GM21786 (cell line): ENCODE measurements around the gene SSH3.
"Not testable (repeated sequence)": the region's sequence is repeated elsewhere in the genome, so short reads cannot be mapped to it uniquely, and the experiment has no call there.

Experiments
- ATAC-seq: cut with Tn5 transposase; IDR thresholded peaks from one replicate; pipeline ENCODE4 v1.9.1; 2021; ENCODE audit not compliant: unreplicated experiment

SSH3 gene, protein sequence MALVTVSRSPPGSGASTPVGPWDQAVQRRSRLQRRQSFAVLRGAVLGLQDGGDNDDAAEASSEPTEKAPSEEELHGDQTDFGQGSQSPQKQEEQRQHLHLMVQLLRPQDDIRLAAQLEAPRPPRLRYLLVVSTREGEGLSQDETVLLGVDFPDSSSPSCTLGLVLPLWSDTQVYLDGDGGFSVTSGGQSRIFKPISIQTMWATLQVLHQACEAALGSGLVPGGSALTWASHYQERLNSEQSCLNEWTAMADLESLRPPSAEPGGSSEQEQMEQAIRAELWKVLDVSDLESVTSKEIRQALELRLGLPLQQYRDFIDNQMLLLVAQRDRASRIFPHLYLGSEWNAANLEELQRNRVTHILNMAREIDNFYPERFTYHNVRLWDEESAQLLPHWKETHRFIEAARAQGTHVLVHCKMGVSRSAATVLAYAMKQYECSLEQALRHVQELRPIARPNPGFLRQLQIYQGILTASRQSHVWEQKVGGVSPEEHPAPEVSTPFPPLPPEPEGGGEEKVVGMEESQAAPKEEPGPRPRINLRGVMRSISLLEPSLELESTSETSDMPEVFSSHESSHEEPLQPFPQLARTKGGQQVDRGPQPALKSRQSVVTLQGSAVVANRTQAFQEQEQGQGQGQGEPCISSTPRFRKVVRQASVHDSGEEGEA

DNA sequence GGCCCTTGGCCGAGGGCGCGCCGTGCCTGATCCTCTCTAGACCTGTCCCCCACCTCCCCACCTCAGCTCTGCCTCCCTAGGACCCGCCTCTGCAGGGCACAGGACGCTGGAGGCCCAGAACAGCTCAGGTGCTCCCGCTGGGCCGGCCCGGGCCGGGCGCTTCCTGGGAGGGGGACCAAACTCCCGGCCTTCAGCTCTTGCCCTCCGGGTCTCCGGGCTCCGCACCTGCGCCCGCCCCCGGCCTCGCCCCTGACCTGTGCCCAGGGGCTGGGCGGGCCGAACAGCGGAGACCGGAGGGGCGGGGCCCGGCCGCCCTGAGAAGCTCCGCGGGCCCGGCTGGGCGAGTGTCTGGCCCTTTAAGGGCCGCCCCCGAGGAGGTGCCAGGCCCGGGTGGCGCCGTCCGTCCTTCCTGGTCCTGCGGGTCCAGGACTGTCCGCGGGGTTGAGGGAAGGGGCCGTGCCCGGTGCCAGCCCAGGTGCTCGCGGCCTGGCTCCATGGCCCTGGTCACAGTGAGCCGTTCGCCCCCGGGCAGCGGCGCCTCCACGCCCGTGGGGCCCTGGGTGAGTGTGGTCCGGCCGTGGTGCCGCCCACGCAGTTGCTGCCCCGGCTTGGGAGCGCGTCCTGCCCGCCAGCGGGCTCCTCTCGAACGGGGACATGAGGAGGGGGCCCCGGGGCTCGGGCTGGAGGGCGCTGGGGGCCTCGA is at the start of gene SSH3:
Gene SSH3, plus strand, starts transcription at position 399 of the 703 bp plus-strand sequence. Its CDS starts 96 bp downstream, at position 495.
- no peak for ATAC-seq

- ATAC-seq, result no peak
Measured at GRCh38 chr11:67253872-67254624, 49.3 kb upstream of the SSH3 start.

GRCh38 chr11:67254798-67255197 is 48.5 kb upstream of the SSH3 start:
- no peak for ATAC-seq

GRCh38 chr11:67255353-67255752 is 48.0 kb upstream of the SSH3 start:
- no peak for ATAC-seq

DNA sequence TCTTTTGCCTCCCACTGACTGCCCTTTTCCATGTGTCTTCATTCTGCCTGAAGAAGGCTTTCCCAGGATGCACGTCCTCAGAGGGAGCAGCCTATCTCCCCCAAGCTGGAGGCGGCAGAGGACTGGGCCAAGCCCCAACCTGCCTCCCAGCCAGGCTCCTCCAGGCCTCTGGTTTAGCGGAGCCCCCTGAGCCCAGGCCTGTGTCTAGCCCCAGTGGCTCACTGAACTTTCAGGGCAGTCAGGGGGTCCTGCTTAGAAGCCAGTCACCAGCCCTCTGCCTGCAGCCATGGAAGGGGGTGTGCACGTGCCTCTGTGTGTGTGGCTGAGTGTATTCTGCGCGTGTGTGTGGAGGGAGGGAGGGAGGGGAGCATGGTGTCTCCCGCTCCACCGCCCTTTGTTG is 47.5 kb upstream of the SSH3 start:
- no peak for ATAC-seq

DNA sequence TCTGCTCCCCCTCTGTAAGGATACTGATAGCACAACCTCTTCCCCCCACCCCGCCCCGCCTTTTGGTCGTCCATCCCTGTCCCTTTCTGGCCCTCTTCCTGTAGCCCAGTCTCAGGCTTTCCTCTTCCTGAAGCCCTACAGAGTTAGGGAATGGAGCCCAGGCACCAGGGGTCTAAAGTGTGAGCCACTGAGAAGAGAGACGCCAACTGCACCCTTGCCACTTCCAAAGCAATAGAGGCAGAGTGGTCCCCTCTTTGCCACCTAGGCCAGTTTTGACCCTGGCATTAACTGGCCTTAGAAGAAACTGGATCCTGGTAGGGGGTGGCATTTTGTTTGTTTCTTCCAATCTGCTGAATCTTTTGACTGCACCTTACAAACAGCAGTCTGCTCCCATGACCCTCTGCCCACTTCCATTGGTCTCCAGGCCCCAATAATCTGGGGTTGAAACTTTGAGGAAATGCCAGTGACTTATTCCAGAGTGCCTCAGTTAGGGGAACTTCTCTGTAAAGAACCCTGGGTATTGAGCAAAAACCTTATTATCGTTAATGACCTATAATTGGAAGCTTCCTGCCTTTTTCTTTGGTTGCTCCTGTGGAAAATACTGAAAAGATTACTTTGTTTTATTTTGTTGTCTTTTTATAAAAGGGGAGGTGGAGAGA is 46.7 kb upstream of the SSH3 start:
- no peak for ATAC-seq

- no peak for ATAC-seq
Measured at GRCh38 chr11:67260406-67260805, 42.9 kb upstream of the SSH3 start.

GRCh38 chr11:67260885-67261639 is 42.3 kb upstream of the SSH3 start:
- not testable (repeated sequence) for ATAC-seq

GRCh38 chr11:67261640-67261945 is 41.7 kb upstream of the SSH3 start:
- no peak for ATAC-seq

GRCh38 chr11:67261946-67262681 is 41.2 kb upstream of the SSH3 start:
- no peak for ATAC-seq

- ATAC-seq, result peak; percentile 39
Measured at GRCh38 chr11:67262731-67263675, 40.3 kb upstream of the SSH3 start.

GRCh38 chr11:67264260-67264659 is 39.1 kb upstream of the SSH3 start:
- ATAC-seq, result no peak

GRCh38 chr11:67264877-67265632 is 38.3 kb upstream of the SSH3 start:
- no peak for ATAC-seq

DNA sequence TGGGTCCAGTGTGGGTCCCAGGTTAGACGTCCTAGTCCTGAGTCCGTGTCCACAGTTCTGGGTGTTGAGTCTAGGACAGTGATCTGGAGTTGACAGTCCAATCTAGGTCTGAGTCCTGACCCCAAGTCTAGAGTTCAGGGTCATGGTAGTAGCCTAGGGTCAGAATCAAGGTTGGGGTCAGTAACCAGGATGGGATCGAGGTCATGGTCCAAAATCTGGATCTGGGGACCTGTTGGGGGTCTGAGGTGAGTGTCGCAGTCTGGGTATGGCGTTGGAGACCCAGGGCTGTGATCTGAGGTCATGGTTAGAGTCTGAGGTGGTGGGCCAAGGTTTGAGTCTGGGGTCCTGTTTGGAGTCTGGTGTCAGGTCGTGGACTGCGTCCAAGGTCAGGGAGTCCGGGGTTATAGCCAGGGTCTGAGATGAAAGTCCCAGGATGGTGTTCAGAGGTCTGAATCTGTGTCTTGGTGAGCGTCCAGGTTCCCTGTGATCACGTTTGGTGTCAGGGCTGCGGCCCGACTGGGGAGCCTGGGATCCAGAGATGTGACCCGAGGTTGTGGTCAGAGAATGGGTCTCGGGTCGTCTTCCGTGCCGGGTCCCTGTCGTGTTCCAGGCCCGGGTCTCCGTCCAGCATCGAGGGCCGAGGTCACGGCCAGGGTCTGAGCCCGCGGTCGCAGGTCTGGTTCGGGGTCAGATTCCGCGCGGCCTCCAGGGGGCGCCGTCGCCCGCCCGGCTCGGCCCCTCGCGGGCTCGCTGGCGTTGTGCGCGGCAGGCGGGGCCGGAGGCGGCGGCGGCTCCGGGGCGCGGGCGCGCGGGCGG is 37.5 kb upstream of the SSH3 start:
- peak; percentile 34 for ATAC-seq

- ATAC-seq, result no peak
Measured at GRCh38 chr11:67266449-67267187, 36.7 kb upstream of the SSH3 start, which contains the start of gene GRK2. Gene GRK2, plus strand, starts transcription at chr11:67266473. Its CDS starts 227 bp downstream, at chr11:67266700.
